T1000 (cell line): ENCODE results near the gene GPR4.
"Not testable (repeated sequence)": the region's sequence is repeated elsewhere in the genome, so short reads cannot be mapped to it uniquely, and the experiment has no call there.

Source experiments
- DNase-seq: peaks from one replicate; lab custom pipeline; 2025; ENCODE audit warnings: mixed read lengths; lab: John Stamatoyannopoulos, UW

GPR4 gene

GRCh38 chr19:45601524-45602374, at the start of gene GPR4:
Gene GPR4 (minus strand): TSS chr19:45602212. CDS start chr19:45591866, 10,346 bp downstream.
- DNase-seq: no peak

DNA sequence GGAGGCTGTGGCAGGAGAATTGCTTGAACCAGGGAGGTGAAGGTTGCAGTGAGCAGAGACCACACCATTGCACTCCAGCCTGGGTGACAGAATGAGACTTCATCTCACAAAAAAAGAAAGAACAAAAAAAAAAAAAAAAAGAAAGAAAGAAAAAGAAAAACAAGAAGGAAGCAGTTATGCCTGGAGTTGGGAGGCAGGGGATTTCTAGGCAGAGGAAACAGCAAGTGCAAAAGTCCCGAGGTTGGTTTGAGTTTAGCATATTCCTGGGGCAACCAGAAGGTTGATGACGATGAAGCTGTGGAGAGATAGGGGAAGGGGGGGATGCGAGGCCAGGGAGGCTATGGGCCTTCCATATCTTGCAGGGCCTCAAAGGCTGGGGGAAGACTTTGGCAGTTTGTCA, 48.7 kb upstream of the GPR4 start:
- DNase-seq: no peak

DNA sequence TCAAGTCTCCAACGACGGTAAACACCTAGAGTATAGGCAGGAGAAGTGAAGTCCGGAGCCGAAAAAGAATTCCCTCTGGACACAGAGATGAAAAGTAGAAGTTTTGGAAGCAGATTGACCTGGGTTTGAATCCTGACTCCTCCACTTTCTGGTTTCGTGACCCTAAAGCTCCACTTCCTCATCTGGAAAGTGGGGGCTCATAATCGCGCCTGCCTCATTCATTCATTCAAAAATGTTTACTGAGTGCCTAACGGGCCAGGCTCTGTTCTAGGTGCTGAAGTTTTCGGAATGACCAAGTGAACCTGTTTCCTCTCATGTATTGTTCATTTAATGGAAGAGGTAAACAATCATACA, 44.3 kb upstream of the GPR4 start:
- no peak for DNase-seq

- peak; percentile 72 for DNase-seq
These were observed 43.8 kb upstream of the GPR4 start for GRCh38 chr19:45645631-45646344.

DNA sequence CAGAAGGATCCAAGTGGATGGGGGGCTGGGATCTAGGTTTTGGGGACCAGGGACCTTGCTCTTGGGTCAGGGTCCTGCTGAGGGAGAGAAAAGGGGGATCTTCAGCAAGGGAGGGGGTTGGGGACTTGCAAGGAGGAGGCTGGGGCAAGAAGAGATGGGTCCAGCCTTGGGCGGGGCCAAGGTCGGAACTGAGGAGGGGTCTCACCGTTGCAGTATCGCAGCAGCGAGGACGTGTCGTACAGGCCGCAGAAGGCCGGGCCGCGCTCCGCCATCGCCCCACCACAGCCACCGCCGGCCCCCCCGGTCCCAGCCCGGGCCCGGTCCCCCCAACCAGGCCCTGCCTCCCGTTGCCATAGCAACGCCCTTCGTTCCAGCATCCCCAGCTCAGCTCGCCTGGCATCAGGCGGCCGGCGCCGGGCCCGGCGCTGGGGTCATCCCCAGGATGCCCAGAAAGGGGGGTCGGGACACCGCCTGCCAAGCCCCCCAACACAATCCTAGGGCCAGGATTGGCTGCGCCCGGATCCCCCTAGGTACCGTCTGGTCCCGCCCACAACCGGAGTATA, 43.1 kb upstream of the GPR4 start:
- DNase-seq: no peak

DNA sequence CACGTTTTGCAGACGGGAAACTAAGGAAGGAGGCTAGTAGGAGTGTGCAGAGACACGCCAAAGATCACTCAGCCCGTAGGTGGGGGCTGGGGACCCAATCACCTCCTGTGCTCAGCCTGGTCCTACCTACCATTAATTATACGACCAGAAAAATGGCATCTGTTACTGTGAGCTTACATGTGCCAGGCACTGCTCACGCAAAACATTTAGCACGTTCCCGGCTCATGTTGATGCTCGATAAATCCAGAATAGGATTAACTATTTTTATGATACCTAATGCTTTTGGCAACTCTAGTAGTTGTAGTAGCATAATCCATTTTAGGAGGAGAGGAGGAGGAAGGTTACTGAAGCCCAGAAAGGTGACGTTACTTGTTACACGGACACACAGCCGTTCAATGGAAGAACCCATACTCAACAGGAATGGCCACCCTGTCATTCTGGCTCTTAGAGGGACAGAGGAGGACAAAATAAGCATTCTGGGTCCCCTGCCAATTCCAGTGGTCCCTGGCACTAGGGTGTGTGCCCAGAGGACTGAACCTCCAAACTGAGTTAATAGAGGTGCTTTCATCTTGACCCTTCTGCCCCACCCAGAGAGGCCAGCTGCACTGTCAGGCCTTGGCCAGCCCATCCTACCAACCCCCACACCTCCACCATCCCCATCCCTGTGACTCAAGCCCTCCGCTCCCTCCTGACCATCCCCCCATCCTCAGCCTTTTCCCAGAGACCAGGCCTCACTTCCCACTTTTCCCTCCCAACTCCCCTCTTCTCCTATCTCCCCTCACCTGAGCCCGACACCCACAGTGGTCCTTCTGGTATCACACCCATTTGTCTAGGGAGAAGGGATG, 42.1 kb upstream of the GPR4 start:
- DNase-seq: no peak

GRCh38 chr19:45643024-45643926, 41.3 kb upstream of the GPR4 start:
- peak; percentile 76 for DNase-seq

DNA sequence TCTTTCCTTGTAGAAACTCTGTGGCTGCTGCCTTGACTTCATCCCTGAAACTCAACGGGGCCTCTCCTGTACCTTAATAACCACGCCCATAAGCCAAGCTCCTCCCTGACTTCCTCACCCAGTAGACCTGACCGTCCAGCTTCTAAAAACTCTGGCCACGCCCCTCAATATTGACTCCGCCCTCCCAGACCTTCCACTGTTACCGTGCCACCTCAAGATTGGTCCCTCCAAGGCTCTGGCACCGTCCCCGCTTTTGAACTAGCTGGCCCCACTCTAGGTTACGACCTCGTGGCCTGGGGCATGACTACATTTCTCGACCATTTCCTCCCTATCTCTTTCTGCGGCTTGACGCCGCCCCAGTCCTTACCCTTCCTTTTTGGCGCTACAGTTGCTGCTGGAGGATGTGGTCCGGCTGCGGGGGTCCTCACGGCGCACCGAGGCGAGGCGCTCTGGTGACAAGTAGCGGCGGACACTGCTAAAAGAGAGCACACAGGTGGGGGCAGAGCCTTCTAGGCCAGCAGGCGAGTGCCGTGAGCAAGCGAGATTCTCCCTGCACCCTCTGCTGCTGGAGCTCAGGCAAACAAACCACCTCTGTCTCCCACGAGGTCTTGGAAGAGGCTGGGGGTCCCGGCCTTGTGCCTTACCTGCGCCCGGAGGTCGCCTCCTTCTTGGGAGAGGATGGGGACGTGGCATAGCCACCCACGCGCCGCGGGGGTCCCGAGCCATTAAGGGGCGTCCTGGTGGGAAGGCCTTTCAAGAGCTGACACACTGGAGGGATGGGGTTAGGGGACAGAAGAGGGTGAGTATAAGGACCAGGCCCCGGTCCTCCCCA, 39.5 kb upstream of the GPR4 start:
- DNase-seq: peak; percentile 28

DNA sequence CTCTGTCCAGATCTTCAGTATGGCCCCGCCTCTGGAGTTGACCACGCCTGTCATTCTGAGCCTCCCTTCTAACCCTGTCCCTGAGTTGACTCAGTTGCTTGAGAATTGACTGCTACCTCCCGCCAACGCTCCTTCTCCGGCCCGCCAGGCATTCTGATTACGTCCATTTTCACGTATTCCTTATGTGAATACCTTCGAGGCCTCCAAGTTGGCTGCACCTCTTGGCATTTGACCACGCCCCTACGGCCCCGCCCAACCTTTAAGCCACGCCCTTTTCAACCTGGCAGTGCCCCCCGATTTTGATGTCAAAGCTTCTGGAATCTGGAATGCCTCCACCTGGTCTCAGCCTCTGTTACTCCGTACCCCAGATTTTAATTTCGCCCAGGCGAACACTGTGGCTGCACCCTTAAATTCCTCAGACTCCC, 38.8 kb upstream of the GPR4 start:
- no peak for DNase-seq

- peak; percentile 8 for DNase-seq
These were observed 37.1 kb upstream of the GPR4 start, which contains the start of gene EML2 for GRCh38 chr19:45638930-45639729. Gene EML2 (minus strand): TSS chr19:45639397. CDS start chr19:45639376, 21 bp downstream.

DNA sequence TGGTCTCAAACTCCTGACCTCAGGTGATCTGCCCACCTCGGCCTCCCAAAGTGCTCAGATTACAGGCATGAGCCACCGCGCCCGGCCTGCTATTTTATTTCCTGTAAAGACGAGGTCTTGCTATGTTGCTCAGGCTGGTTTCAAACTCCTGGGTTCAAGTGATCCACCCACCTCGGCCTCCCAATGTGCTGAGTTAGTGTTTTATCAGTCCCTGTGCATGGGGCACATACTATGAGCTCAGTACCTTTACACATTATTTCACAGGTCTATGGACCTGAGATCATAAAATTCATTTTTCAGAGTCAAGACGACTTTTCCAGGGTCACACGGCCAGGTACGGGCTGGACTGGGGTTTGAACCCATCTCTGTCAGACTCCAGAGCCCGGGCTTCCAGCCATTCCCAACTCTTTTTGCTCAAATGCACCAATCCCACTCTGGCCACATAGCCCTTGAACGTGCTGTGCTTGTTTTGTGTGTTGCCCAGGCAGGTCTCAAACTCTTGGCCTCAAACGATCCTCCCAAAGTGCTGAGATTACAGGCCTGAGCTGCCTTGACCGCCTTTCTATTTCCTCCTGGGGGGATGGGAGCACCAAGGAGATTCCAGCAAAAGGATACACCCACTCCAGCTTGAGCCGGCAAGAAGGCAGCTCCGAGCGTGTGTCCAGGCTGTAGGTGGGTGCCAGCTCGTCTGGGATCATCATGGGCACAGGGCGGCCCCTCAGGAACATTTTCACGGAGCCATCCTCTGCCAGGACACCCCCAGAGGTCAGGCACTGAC, 36.1 kb upstream of the GPR4 start:
- DNase-seq: no peak

GRCh38 chr19:45636902-45637301, 34.9 kb upstream of the GPR4 start:
- no peak for DNase-seq

DNA sequence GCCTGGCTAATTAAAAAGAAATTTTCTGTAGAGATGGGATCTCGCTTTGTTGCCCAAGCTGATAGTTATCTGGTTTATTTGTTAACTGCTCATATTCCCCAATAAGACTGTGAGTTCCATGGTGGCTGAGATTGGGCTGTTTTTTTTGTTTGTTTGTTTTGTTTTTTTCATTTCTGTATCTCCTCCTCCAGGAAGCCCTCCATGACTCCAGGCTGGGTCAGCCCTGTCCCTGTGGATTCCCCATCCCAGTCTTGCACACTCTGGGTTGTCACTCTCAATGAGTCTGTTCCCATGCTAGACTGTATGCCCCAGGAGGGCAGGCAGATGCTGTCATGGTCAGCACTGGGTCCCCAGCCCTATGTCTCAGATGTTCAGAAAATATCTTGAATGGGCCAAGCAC, 34.3 kb upstream of the GPR4 start:
- DNase-seq: no peak

- DNase-seq: peak; percentile 89
These were observed 30.6 kb upstream of the GPR4 start for GRCh38 chr19:45632468-45633196.

DNA sequence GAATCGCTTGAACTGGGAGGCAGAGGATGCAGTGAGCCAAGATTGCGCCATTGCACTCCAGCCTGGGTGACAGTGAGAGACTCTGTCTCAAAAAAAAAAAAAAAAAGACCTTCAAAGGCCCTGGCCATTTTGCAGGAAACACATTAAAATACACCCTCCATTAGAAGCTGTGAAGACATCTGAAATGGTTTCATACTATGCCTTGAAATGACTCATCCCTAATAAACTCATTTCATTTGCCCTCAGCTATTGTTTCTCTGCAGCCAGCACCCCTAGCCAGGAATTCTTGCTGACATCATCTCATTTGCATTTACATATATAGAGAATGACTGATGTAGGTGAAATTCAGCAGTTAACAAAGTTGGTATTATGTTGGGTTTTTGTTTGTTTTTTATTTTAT, 28.5 kb upstream of the GPR4 start:
- DNase-seq: peak; percentile 30

- no peak for DNase-seq
These were observed 27.7 kb upstream of the GPR4 start for GRCh38 chr19:45629704-45630103.

DNA sequence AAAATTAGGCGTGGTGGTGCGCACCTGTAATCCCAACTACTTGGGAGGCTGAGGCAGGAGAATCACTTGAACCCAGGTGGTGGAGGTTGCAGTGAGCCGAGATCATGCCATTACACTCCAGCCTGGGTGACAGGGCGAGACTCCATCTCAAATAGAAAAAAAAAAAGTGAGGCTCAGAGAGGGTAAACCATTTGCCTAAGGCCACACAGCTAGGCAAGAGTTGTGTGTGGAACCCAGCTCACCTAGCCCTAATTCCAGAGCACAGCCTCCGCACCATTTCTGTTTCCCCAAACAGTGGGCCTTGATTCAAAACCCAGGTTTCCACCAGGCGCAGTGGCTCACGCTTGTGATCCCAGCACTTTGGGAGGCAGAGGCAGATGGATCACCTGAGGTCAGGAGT, 26.2 kb upstream of the GPR4 start:
- DNase-seq: not testable (repeated sequence)

GRCh38 chr19:45623984-45624383, 22.0 kb upstream of the GPR4 start:
- DNase-seq: no peak
